B cell (primary cell): ENCODE results near the gene MYLK4.

Experiments used
- CTCF ChIP-seq: fragments of 200-600 bp; IDR thresholded peaks from one replicate; pipeline ENCODE4 v1.8.0; 2022; ENCODE audit warnings: antibody characterized with exemption, mild to moderate bottlenecking
- EZH2 ChIP-seq: IDR thresholded peaks from 2 replicates; pipeline ENCODE4 v1.6.1; 2012; ENCODE audit warnings: borderline replicate concordance, low read depth, mild to moderate bottlenecking, moderate library complexity, low read length; ENCODE audit not compliant: insufficient read depth, poor library complexity, severe bottlenecking

GRCh38 chr6:2770171-2770570, 19.4 kb upstream of the MYLK4 start:
- no peak for TF ChIP-seq CTCF
- no peak for TF ChIP-seq EZH2
